ENCODE measurements around the gene TMEM218. TPM values are rescaled to one million over a fixed set of nuclear protein-coding genes. Genes with fewer than 3 reads are reported as not detected.

TMEM218 gene
- total and polyA plus RNA-seq, 2 of the 8 experiments (the other 6 are each of a cell fraction or from before 2014, with no cell fraction given) = 17.0 to 33.5 TPM

DNA sequence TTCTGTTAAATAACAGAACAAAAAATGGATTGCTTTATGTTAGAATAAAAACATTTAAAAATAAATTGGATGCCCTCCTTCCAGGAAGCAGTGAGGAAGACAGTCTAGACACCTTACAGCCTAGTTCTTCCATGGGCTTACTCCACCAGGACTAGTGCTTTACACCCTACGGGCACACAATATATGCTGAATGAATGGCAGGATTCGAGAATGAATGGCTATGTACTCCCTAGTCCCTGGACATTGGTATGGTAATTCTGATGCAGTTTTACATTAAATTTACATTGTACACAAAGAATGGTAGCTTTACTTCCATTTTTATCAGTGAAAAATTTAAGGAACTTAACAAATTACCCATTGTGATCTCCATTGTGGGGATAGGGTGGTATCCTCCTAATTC, 16.7 kb downstream of the TMEM218 start (continued):
- TF ChIP-seq, protein P1, sequence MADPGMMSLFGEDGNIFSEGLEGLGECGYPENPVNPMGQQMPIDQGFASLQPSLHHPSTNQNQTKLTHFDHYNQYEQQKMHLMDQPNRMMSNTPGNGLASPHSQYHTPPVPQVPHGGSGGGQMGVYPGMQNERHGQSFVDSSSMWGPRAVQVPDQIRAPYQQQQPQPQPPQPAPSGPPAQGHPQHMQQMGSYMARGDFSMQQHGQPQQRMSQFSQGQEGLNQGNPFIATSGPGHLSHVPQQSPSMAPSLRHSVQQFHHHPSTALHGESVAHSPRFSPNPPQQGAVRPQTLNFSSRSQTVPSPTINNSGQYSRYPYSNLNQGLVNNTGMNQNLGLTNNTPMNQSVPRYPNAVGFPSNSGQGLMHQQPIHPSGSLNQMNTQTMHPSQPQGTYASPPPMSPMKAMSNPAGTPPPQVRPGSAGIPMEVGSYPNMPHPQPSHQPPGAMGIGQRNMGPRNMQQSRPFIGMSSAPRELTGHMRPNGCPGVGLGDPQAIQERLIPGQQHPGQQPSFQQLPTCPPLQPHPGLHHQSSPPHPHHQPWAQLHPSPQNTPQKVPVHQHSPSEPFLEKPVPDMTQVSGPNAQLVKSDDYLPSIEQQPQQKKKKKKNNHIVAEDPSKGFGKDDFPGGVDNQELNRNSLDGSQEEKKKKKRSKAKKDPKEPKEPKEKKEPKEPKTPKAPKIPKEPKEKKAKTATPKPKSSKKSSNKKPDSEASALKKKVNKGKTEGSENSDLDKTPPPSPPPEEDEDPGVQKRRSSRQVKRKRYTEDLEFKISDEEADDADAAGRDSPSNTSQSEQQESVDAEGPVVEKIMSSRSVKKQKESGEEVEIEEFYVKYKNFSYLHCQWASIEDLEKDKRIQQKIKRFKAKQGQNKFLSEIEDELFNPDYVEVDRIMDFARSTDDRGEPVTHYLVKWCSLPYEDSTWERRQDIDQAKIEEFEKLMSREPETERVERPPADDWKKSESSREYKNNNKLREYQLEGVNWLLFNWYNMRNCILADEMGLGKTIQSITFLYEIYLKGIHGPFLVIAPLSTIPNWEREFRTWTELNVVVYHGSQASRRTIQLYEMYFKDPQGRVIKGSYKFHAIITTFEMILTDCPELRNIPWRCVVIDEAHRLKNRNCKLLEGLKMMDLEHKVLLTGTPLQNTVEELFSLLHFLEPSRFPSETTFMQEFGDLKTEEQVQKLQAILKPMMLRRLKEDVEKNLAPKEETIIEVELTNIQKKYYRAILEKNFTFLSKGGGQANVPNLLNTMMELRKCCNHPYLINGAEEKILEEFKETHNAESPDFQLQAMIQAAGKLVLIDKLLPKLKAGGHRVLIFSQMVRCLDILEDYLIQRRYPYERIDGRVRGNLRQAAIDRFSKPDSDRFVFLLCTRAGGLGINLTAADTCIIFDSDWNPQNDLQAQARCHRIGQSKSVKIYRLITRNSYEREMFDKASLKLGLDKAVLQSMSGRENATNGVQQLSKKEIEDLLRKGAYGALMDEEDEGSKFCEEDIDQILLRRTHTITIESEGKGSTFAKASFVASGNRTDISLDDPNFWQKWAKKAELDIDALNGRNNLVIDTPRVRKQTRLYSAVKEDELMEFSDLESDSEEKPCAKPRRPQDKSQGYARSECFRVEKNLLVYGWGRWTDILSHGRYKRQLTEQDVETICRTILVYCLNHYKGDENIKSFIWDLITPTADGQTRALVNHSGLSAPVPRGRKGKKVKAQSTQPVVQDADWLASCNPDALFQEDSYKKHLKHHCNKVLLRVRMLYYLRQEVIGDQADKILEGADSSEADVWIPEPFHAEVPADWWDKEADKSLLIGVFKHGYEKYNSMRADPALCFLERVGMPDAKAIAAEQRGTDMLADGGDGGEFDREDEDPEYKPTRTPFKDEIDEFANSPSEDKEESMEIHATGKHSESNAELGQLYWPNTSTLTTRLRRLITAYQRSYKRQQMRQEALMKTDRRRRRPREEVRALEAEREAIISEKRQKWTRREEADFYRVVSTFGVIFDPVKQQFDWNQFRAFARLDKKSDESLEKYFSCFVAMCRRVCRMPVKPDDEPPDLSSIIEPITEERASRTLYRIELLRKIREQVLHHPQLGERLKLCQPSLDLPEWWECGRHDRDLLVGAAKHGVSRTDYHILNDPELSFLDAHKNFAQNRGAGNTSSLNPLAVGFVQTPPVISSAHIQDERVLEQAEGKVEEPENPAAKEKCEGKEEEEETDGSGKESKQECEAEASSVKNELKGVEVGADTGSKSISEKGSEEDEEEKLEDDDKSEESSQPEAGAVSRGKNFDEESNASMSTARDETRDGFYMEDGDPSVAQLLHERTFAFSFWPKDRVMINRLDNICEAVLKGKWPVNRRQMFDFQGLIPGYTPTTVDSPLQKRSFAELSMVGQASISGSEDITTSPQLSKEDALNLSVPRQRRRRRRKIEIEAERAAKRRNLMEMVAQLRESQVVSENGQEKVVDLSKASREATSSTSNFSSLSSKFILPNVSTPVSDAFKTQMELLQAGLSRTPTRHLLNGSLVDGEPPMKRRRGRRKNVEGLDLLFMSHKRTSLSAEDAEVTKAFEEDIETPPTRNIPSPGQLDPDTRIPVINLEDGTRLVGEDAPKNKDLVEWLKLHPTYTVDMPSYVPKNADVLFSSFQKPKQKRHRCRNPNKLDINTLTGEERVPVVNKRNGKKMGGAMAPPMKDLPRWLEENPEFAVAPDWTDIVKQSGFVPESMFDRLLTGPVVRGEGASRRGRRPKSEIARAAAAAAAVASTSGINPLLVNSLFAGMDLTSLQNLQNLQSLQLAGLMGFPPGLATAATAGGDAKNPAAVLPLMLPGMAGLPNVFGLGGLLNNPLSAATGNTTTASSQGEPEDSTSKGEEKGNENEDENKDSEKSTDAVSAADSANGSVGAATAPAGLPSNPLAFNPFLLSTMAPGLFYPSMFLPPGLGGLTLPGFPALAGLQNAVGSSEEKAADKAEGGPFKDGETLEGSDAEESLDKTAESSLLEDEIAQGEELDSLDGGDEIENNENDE (IDR thresholded peaks at IDR 0.05; ENCODE audit: insufficient replicate concordance, low read length) = no peak
- TF ChIP-seq CREB1 (IDR thresholded peaks at IDR 0.05) (no peak), NANOG (IDR thresholded peaks at IDR 0.05; ENCODE audit: insufficient read depth, low read depth, low read length, poor library complexity, severe bottlenecking) (no peak), SAP30 (IDR thresholded peaks at IDR 0.05; ENCODE audit: insufficient read depth, insufficient replicate concordance, low read length) (no peak), RNF2 (IDR thresholded peaks at IDR 0.05; ENCODE audit: borderline replicate concordance, low read depth, low read length, missing control alignments, poor library complexity, severe bottlenecking) (no peak), CHD2 (IDR thresholded peaks at IDR 0.05; ENCODE audit: low read length) (no peak), SRF (IDR thresholded peaks at IDR 0.05; ENCODE audit: low read depth, low read length) (no peak), FOSL1 (IDR thresholded peaks at IDR 0.05; ENCODE audit: insufficient read depth, low read depth, low read length) (no peak), CTBP2 (IDR thresholded peaks at IDR 0.05; ENCODE audit: borderline replicate concordance, insufficient read depth, insufficient read length, low read length) (no peak), KDM1A (IDR thresholded peaks at IDR 0.05; ENCODE audit: borderline replicate concordance, low read length) (no peak)
- TF ChIP-seq, protein P2, sequence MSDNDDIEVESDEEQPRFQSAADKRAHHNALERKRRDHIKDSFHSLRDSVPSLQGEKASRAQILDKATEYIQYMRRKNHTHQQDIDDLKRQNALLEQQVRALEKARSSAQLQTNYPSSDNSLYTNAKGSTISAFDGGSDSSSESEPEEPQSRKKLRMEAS (IDR thresholded peaks at IDR 0.05) = no peak
